Putamen (tissue), 1 donor: ENCODE measurements around the gene CYP1B1.
"Not testable (repeated sequence)": the region's sequence is repeated elsewhere in the genome, so short reads cannot be mapped to it uniquely, and the experiment has no call there.

ENCODE experiments used
- DNase-seq: peaks from one replicate; pipeline ENCODE4 v3.0.0-alpha.2; 2016; ENCODE audit warnings: low spot score

The CYP1B1 gene

GRCh38 chr2:38032946-38033345, 43.0 kb downstream of the CYP1B1 start:
- DNase-seq: no peak

- no peak for DNase-seq
These were observed 45.2 kb downstream of the CYP1B1 start for GRCh38 chr2:38030635-38031355.

- no peak for DNase-seq
These were observed 46.4 kb downstream of the CYP1B1 start for GRCh38 chr2:38029512-38029911.

- DNase-seq: no peak
These were observed 47.1 kb downstream of the CYP1B1 start for GRCh38 chr2:38028829-38029228.

- DNase-seq: no peak
These were observed 49.1 kb downstream of the CYP1B1 start for GRCh38 chr2:38026846-38027245.

- DNase-seq: no peak
These were observed 54.4 kb downstream of the CYP1B1 start for GRCh38 chr2:38021589-38021988.

- not testable (repeated sequence) for DNase-seq
These were observed 55.4 kb downstream of the CYP1B1 start for GRCh38 chr2:38020359-38021069.

- no peak for DNase-seq
These were observed 58.1 kb downstream of the CYP1B1 start for GRCh38 chr2:38017836-38018235.
